SK-N-SH (cell line): ENCODE results near the gene CA5B. TPM values are rescaled to one million over a fixed set of nuclear protein-coding genes. Genes with fewer than 3 reads are reported as not detected.

Experiments
- CTCF ChIA-PET: fragments of 300-600, 350-600 bp; formaldehyde crosslinking; extraction: SDS; loops from one replicate; lab custom pipeline; 2021; lab: Yijun Ruan, JAX
- POLR2A ChIA-PET: fragments of 350-600 bp; sonication (Branson Sonifier 250); formaldehyde crosslinking; extraction: SDS; loops from one replicate; lab custom pipeline; 2020; ENCODE audit warnings: antibody characterized with exemption, inconsistent platforms; lab: Yijun Ruan, JAX
- DNase-seq: peaks from one replicate; pipeline ENCODE4 v3.0.0; 2012
- H2AFZ ChIP-seq: fragments of 200-600 bp; sonication (generic); 2 replicates; pipeline ENCODE4 v1.8.1; 2016; ENCODE audit warnings: antibody characterized with exemption, mild to moderate bottlenecking, low read depth
- H3F3A ChIP-seq: fragments of 200-600 bp; sonication (generic); replicated peaks from 2 replicates; pipeline ENCODE3; 2016; ENCODE audit warnings: antibody characterized with exemption, mild to moderate bottlenecking; ENCODE audit not compliant: insufficient read depth
- H3K27ac ChIP-seq, 2 experiments: fragments of 200-500 bp in 1 of 2; fragments of 200-600 bp in 1 of 2; sonication (Bioruptor generic) in 1 of 2; sonication (generic), shearing (Covaris generic) in 1 of 2; 2 replicates each; pipeline versions ENCODE4 v1.5.1 to v1.6.1; 2014 to 2016; ENCODE audit warnings: low read depth in 2 of 2, inconsistent platforms in 1 of 2, low read length in 1 of 2, mild to moderate bottlenecking in 1 of 2, mixed read lengths in 1 of 2
- H3K27me3 ChIP-seq: fragments of 200-600 bp; sonication (generic), shearing (Covaris generic); 2 replicates; pipeline ENCODE4 v1.6.1; 2016; ENCODE audit warnings: mixed run types; ENCODE audit not compliant: insufficient read depth
- H3K36me3 ChIP-seq, 2 experiments: fragments of 200-500 bp in 1 of 2; fragments of 200-600 bp in 1 of 2; sonication (Bioruptor generic) in 1 of 2; sonication (generic) in 1 of 2; replicated peaks in 1 of 2; 2 replicates each; pipeline versions ENCODE3 to v1.5.1; 2014 to 2016; ENCODE audit warnings: low read length in 1 of 2, mild to moderate bottlenecking in 1 of 2; ENCODE audit not compliant: insufficient read depth in 2 of 2, control insufficient read depth in 1 of 2
- H3K4me1 ChIP-seq, 2 experiments: fragments of 200-500 bp in 1 of 2; fragments of 200-600 bp in 1 of 2; sonication (Bioruptor generic) in 1 of 2; sonication (generic), shearing (Covaris generic) in 1 of 2; 2 replicates each; pipeline versions ENCODE4 v1.5.1 to v1.6.1; 2014 to 2016; ENCODE audit warnings: low read depth in 1 of 2, low read length in 1 of 2, mixed run types in 1 of 2; ENCODE audit not compliant: insufficient read depth in 2 of 2, control insufficient read depth in 1 of 2
- H3K4me2 ChIP-seq: fragments of 200-600 bp; sonication (generic), shearing (Covaris generic); 2 replicates; pipeline ENCODE4 v1.6.1; 2017; ENCODE audit warnings: mixed run types
- H3K4me3 ChIP-seq, 2 experiments: fragments of 200-500 bp in 1 of 2; fragments of 200-600 bp in 1 of 2; sonication (Bioruptor generic) in 1 of 2; sonication (generic), shearing (Covaris generic) in 1 of 2; 2 replicates each; pipeline versions ENCODE4 v1.5.1 to v1.8.1; 2014 to 2016; ENCODE audit warnings: low read depth in 2 of 2, inconsistent platforms in 1 of 2, low read length in 1 of 2, mild to moderate bottlenecking in 1 of 2, mixed read lengths in 1 of 2, moderate library complexity in 1 of 2
- H3K79me2 ChIP-seq: fragments of 200-600 bp; sonication (generic); 2 replicates; pipeline ENCODE4 v1.8.1; 2017; ENCODE audit warnings: mild to moderate bottlenecking; ENCODE audit not compliant: insufficient read depth
- H3K9ac ChIP-seq: fragments of 200-600 bp; sonication (generic); 2 replicates; pipeline ENCODE4 v1.6.1; 2017; ENCODE audit warnings: mixed run types
- H3K9me2 ChIP-seq: fragments of 200-600 bp; sonication (generic); 2 replicates; pipeline ENCODE4 v1.6.1; 2017; ENCODE audit warnings: mixed run types
- H3K9me3 ChIP-seq: fragments of 200-600 bp; sonication (generic); 2 replicates; pipeline ENCODE4 v1.6.1; 2017; ENCODE audit warnings: mixed run types, mild to moderate bottlenecking, moderate library complexity
- H4K20me1 ChIP-seq: fragments of 200-600 bp; sonication (generic); 2 replicates; pipeline ENCODE4 v1.6.1; 2017; ENCODE audit warnings: mild to moderate bottlenecking, mixed run types; ENCODE audit not compliant: insufficient read depth
- CHD2 ChIP-seq: fragments of 150-350 bp; IDR thresholded peaks from 2 replicates; pipeline ENCODE4 v1.6.1; 2018; ENCODE audit warnings: low read length; ENCODE audit not compliant: partially characterized antibody
- EP300 ChIP-seq, 2 experiments: IDR thresholded peaks; 2 replicates each; pipeline versions ENCODE4 v1.4.0 to v1.6.1; 2012; ENCODE audit warnings: borderline replicate concordance in 1 of 2, low read depth in 1 of 2, low read length in 1 of 2
- EZH2phosphoT487 ChIP-seq: fragments of 200-600 bp; sonication (generic); IDR thresholded peaks from 2 replicates; pipeline ENCODE4 v1.6.1; 2017; ENCODE audit warnings: low read depth, mixed run types, mild to moderate bottlenecking, antibody characterized with exemption, moderate library complexity, borderline replicate concordance
- FOSL2 ChIP-seq: IDR thresholded peaks from 2 replicates; pipeline ENCODE4 v1.4.0; 2012; ENCODE audit warnings: low read depth, mild to moderate bottlenecking, moderate library complexity, borderline replicate concordance
- FOXJ3 ChIP-seq: sonication (generic); formaldehyde crosslinking; IDR thresholded peaks from 2 replicates; pipeline ENCODE4 v1.5.1; 2020; ENCODE audit warnings: mild to moderate bottlenecking, missing genetic modification reagents
- FOXM1 ChIP-seq: IDR thresholded peaks from 2 replicates; pipeline ENCODE4 v1.4.0; 2012; ENCODE audit warnings: low read depth, mild to moderate bottlenecking
- IRF3 ChIP-seq: fragments of 150-350 bp; IDR thresholded peaks from 2 replicates; pipeline ENCODE4 v1.6.1; 2016; ENCODE audit warnings: mild to moderate bottlenecking, low read depth, low read length
- JUND ChIP-seq: IDR thresholded peaks from 2 replicates; pipeline ENCODE4 v1.4.0; 2012
- MXI1 ChIP-seq: IDR thresholded peaks from 2 replicates; pipeline ENCODE4 v1.6.1; 2012; ENCODE audit warnings: mild to moderate bottlenecking, low read depth, low read length, improper control_type of control experiment
- NFIC ChIP-seq: IDR thresholded peaks from 2 replicates; pipeline ENCODE4 v1.4.0; 2012; ENCODE audit warnings: borderline replicate concordance
- NRF1 ChIP-seq: IDR thresholded peaks from 2 replicates; pipeline ENCODE4 v1.6.1; 2012; ENCODE audit warnings: low read depth, mild to moderate bottlenecking, low read length
- POLR2AphosphoS5 ChIP-seq: IDR thresholded peaks from 2 replicates; pipeline ENCODE4 v1.6.1; 2012; ENCODE audit warnings: low read depth, low read length
- RAD21 ChIP-seq: IDR thresholded peaks from 2 replicates; pipeline ENCODE4 v1.6.1; 2012; ENCODE audit warnings: mild to moderate bottlenecking, low read length
- RCOR1 ChIP-seq: fragments of 150-350 bp; IDR thresholded peaks from 2 replicates; pipeline ENCODE4 v1.6.1; 2017; ENCODE audit warnings: antibody characterized with exemption, low read length
- RXRA ChIP-seq: IDR thresholded peaks from 2 replicates; pipeline ENCODE4 v1.4.0; 2012; ENCODE audit warnings: low read depth, mild to moderate bottlenecking, borderline replicate concordance
- SIN3A ChIP-seq: IDR thresholded peaks from 2 replicates; pipeline ENCODE4 v1.6.1; 2012; ENCODE audit warnings: low read depth, mild to moderate bottlenecking, low read length, moderate library complexity, borderline replicate concordance
- TCF12 ChIP-seq: IDR thresholded peaks from 2 replicates; pipeline ENCODE4 v1.4.0; 2012
- TEAD4 ChIP-seq: IDR thresholded peaks from 2 replicates; pipeline ENCODE4 v1.4.0; 2012; ENCODE audit warnings: mild to moderate bottlenecking, borderline replicate concordance; ENCODE audit not compliant: insufficient read depth
- ZBTB33 ChIP-seq: IDR thresholded peaks from 2 replicates; pipeline ENCODE4 v1.4.0; 2012; ENCODE audit warnings: low read depth, borderline replicate concordance
- WGBS: methylation state at CpG from one replicate; pipeline ENCODE4 v1.1.6; 2017; ENCODE audit warnings: low lambda C conversion rate; 5-methylcytosine and 5-hydroxymethylcytosine counted together
- polyA plus RNA-seq, 3 experiments: library from polyadenylated mRNA; depleted of rRNA; stranded (reverse); fragments of >200 nt; gene quantifications; 2 replicates each; pipeline ENCODE4 v1.2.3, GENCODE V29; 2012
- TF ChIP-seq, protein P1 (sequence below): IDR thresholded peaks from 2 replicates; pipeline ENCODE4 v1.4.0; 2012; ENCODE audit warnings: low read depth

Gene CA5B
- polyA plus RNA-seq, 1 of the 3 experiments (the other 2 are of a cell fraction): 4.4 TPM

DNA sequence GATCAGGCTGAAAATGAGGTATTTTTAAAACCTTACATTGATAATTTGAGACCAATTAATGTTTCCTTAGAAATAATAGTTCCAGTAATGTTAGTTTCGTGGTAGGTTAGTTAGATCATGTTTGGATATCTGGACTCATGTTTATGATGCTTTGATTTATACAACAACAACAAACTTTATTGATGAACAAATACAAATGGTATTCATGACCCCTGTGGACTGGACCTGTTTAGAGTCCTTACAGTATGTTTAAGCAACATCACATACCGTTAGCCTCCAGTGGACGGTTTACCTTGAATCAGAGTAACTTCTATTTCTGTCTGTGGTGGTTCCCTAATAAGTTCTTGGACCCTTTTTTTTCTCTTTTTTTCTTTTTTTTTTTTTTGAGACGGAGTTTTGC is 70.2 kb downstream of the CA5B start:
- Histone ChIP-seq H2AFZ (no peak overlapping the region), H3K27me3 (no peaks in the 10 kb centered on the region), H3K79me2 (no peaks in the 10 kb centered on the region), H3K27ac (no peak overlapping the region), H3K9me3 (no peaks in the 10 kb centered on the region), H3K9ac (no peak overlapping the region), H3K4me2 (no peak overlapping the region), H3K9me2 (no peaks in the 10 kb centered on the region), H4K20me1 (no peaks in the 10 kb centered on the region), H3F3A (no peaks in the 10 kb centered on the region), H3K4me3 (no peak overlapping the region), H3K4me1 (no peaks in the 10 kb centered on the region), H3K36me3 (peaks cover 53 to 56% of the 10 kb centered on the region in 2 experiments)
- POLR2A ChIA-PET: no interaction called here
- 94% methylated on average over 4 of the region's 4 CpGs for WGBS
- TF ChIP-seq JUND (no peak), ZBTB33 (no peak), RXRA (no peak), TCF12 (no peak), TEAD4 (no peak), SIN3A (no peak), NRF1 (no peak), FOXJ3 (CRISPR knock-in tag) (no peak), IRF3 (no peak), FOXM1 (no peak), EP300 (IDR thresholded peaks at IDR 0.05; ENCODE audit: borderline replicate concordance in 1 of 2, low read depth in 1 of 2, low read length in 1 of 2) (no peak)
- TF ChIP-seq, protein P1, sequence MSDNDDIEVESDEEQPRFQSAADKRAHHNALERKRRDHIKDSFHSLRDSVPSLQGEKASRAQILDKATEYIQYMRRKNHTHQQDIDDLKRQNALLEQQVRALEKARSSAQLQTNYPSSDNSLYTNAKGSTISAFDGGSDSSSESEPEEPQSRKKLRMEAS: no peak
- CTCF ChIA-PET: interaction anchor here (1.7 kb wide), 1 partner anchor 8 kb away, joined by 4 read pairs; no protein-coding TSS in a partner anchor
- DNase-seq: no peak

GRCh38 chrX:15812192-15812938 is 74.3 kb downstream of the CA5B start:
- Histone ChIP-seq H3K27me3 (no peaks in the 10 kb centered on the region), H3K4me1 (no peaks in the 10 kb centered on the region; a peak in 2 of 4 replicates), H3K36me3 (peaks cover 60 to 63% of the 10 kb centered on the region in 2 experiments), H3K4me2 (no peak overlapping the region), H3K27ac (no peak overlapping the region), H4K20me1 (no peaks in the 10 kb centered on the region), H3K9me2 (no peaks in the 10 kb centered on the region), H3K9ac (no peak overlapping the region), H3K9me3 (no peaks in the 10 kb centered on the region), H2AFZ (no peak overlapping the region), H3K4me3 (no peak overlapping the region), H3F3A (no peaks in the 10 kb centered on the region), H3K79me2 (no peaks in the 10 kb centered on the region)
- CTCF ChIA-PET: interaction anchor here (0.6 kb wide), 1 partner anchor 294 kb away, joined by 3 read pairs; no protein-coding TSS in a partner anchor
- DNase-seq: no peak
- 96% methylated on average over 8 of the region's 8 CpGs for WGBS
- POLR2A ChIA-PET: no interaction called here
- TF ChIP-seq MXI1: no peak
- no peak for TF ChIP-seq POLR2AphosphoS5
- no peak for TF ChIP-seq FOSL2
- no peak for TF ChIP-seq NFIC
- no peak for TF ChIP-seq FOXM1
- TF ChIP-seq RCOR1: no peak
- TF ChIP-seq JUND: no peak
- TF ChIP-seq RAD21: no peak
- no peak for TF ChIP-seq CHD2
- TF ChIP-seq ZBTB33: no peak
- TF ChIP-seq EP300 (IDR thresholded peaks at IDR 0.05; ENCODE audit: borderline replicate concordance in 1 of 2, low read depth in 1 of 2, low read length in 1 of 2): no peak
- no peak for TF ChIP-seq EZH2phosphoT487
- TF ChIP-seq RXRA: no peak
